Measurements from ENCODE around the gene SLC24A3.

Gene SLC24A3

GRCh38 chr20:19473922-19474286 is 261.5 kb downstream of the SLC24A3 start:
- in situ Hi-C loops (cut with MboI; ENCODE audit: low sequenced_read_pairs, unreplicated experiment): no loop called here
- TF ChIP-seq, protein P1, sequence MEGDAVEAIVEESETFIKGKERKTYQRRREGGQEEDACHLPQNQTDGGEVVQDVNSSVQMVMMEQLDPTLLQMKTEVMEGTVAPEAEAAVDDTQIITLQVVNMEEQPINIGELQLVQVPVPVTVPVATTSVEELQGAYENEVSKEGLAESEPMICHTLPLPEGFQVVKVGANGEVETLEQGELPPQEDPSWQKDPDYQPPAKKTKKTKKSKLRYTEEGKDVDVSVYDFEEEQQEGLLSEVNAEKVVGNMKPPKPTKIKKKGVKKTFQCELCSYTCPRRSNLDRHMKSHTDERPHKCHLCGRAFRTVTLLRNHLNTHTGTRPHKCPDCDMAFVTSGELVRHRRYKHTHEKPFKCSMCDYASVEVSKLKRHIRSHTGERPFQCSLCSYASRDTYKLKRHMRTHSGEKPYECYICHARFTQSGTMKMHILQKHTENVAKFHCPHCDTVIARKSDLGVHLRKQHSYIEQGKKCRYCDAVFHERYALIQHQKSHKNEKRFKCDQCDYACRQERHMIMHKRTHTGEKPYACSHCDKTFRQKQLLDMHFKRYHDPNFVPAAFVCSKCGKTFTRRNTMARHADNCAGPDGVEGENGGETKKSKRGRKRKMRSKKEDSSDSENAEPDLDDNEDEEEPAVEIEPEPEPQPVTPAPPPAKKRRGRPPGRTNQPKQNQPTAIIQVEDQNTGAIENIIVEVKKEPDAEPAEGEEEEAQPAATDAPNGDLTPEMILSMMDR (IDR thresholded peaks at IDR 0.05; ENCODE audit: borderline replicate concordance, control extremely low read depth, extremely low read depth, insufficient read depth, missing control alignments): no peak
- DNase-seq (ENCODE audit: low spot score): no peak

DNA sequence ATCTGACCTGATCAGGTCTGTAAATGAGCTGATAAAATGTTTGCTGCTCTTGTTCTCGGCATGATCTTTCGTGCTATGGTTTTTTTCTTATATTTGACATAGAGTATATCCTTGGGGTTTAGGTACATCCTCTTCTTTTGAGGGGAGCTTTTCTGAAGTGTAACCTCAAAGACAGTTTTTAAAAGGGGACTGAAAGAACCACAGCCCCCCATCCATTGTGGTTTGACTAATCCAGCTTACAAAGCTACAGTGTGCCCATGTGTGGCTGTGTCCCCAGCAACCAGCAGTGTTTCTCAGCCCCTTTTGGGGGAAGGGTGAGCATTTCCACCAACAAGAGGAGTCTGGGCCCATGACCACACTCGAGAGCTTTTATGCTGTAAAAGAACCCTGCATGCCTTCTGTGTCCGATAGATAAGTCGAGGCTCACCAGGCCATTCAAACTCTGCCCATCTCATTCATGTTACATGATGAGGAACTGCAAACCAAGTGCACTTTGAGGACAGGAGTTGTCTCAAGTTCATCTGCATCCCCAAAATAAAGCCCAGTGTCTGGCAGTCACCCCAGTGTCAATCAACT is 266.0 kb downstream of the SLC24A3 start:
- TF ChIP-seq, protein P1 (IDR thresholded peaks at IDR 0.05; ENCODE audit: borderline replicate concordance, control extremely low read depth, extremely low read depth, insufficient read depth, missing control alignments): no peak
- in situ Hi-C loops (cut with MboI; ENCODE audit: low sequenced_read_pairs, unreplicated experiment): no loop called here
- no peak for DNase-seq (ENCODE audit: low spot score)

DNA sequence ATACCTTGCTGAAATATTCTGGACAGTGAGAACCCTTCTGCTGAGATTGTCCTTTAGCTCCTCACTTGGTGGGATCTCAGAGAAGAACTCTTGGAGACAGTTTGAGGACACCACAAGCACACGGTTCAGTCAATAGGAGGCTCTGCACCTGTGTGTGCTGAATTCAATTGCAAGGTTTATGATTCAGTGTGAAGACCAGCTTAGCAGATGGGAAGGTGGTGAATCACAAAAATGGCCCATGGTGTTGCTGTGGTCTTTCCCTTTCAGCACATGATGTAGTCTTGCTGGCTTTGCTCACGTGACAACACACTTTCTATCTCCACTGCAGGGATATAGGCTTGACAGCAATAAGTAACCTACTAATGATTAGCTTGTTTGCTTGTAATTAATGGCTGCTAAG is 270.3 kb downstream of the SLC24A3 start:
- TF ChIP-seq, protein P1 (IDR thresholded peaks at IDR 0.05; ENCODE audit: borderline replicate concordance, control extremely low read depth, extremely low read depth, insufficient read depth, missing control alignments): no peak
- in situ Hi-C loops (cut with MboI; ENCODE audit: low sequenced_read_pairs, unreplicated experiment): no loop called here
- no peak for DNase-seq (ENCODE audit: low spot score)

DNA sequence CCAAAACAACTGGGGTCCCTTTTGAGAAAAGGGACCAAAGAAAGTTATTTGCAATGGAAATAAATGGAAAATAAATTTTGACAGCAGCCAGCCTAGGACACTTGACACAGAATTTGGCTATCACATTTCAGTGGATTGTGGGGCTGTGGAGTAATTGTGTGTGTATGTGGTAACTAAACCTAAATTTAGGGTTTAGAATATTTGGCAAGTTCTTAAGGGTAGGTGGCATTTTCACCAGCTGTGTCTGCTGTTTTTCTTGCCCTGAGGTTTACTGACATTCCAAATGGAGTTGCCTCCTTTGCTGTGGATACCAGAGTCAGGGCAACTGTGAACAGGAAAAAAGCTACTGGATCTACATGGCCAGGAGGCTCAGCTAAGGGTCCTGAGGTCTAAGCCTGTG is 270.9 kb downstream of the SLC24A3 start:
- TF ChIP-seq, protein P1 (IDR thresholded peaks at IDR 0.05; ENCODE audit: borderline replicate concordance, control extremely low read depth, extremely low read depth, insufficient read depth, missing control alignments): no peak
- in situ Hi-C loops (cut with MboI; ENCODE audit: low sequenced_read_pairs, unreplicated experiment): no loop called here
- no peak for DNase-seq (ENCODE audit: low spot score)

GRCh38 chr20:19486446-19486845 is 274.0 kb downstream of the SLC24A3 start:
- TF ChIP-seq, protein P1 (IDR thresholded peaks at IDR 0.05; ENCODE audit: borderline replicate concordance, control extremely low read depth, extremely low read depth, insufficient read depth, missing control alignments): no peak
- no peak for DNase-seq (ENCODE audit: low spot score)
- in situ Hi-C loops (cut with MboI; ENCODE audit: low sequenced_read_pairs, unreplicated experiment): no loop called here

DNA sequence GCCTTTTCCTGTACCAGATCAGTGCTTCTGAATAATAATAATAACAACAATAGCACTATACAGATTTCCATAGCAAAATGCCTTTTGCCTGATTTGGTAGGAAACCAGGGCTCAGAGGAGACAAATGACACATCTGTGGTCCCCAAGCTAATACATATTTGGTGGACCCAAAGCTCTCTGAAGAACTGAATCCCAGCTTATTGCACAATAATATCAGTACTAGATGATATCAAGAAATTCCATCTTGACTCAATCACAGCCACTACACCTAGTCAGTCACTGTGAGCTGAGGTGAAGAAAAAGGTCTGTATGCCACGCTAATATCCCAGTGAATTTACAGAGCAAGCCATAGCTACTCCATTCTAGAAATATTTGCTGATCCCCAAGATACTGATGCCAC is 275.0 kb downstream of the SLC24A3 start:
- TF ChIP-seq, protein P1 (IDR thresholded peaks at IDR 0.05; ENCODE audit: borderline replicate concordance, control extremely low read depth, extremely low read depth, insufficient read depth, missing control alignments): no peak
- in situ Hi-C loops (cut with MboI; ENCODE audit: low sequenced_read_pairs, unreplicated experiment): no loop called here
- no peak for DNase-seq (ENCODE audit: low spot score)
